Measurements from ENCODE around the gene PRSS22. TPM values are rescaled to one million over a fixed set of nuclear protein-coding genes. Genes with fewer than 3 reads are reported as not detected.

The PRSS22 gene
- total RNA-seq, 1 donor = 0.21 TPM

DNA sequence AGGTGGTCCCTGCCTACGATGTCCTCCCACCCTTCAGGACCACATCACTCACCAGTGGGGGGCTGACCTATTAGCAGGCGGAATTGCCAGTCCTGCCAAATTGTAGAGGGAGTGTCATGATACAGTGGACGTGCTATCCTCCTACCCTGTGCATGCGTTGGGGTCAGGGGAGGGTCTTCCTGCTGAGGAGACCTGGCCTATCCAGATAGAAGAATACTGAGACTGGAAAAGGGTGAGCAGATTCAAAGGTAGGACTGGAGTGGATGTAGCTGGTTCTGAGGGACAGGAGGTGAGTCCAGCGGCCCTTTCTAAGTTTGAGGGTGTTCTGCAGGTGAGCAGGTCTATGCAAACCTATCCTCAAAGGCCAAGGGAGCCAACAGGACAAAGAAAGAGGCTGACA lies 51.7 kb downstream of the PRSS22 start:
- H3K4me3 ChIP-seq (ENCODE audit: low read length) = no peak overlapping the region
- H3K27me3 ChIP-seq (ENCODE audit: insufficient read depth, low read length) = no peaks in the 10 kb centered on the region
- peaks cover 11% of the 10 kb centered on the region for H3K9me3 ChIP-seq (ENCODE audit: low read depth, low read length)
- no peaks in the 10 kb centered on the region for H3K4me1 ChIP-seq (ENCODE audit: insufficient read depth, low read length)

DNA sequence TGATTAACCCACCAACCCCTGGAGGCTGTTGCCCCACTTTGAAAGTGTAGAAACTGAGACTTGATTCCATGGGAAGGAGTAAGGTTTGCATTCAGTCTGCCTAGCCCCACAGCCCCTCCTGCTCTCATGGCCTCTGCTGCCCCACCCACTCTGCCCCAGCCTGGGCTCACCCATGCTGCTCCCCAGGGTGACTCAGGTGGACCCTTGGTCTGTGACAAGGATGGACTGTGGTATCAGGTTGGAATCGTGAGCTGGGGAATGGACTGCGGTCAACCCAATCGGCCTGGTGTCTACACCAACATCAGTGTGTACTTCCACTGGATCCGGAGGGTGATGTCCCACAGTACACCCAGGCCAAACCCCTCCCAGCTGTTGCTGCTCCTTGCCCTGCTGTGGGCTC lies 53.2 kb downstream of the PRSS22 start:
- Histone ChIP-seq H3K27me3 (ENCODE audit: insufficient read depth, low read length) (no peaks in the 10 kb centered on the region), H3K4me1 (ENCODE audit: insufficient read depth, low read length) (no peaks in the 10 kb centered on the region), H3K9me3 (ENCODE audit: low read depth, low read length) (peaks cover 11% of the 10 kb centered on the region), H3K4me3 (ENCODE audit: low read length) (no peak overlapping the region)

GRCh38 chr16:2803545-2804195 lies 54.3 kb downstream of the PRSS22 start:
- Histone ChIP-seq H3K4me3 (ENCODE audit: low read length) (no peak overlapping the region), H3K9me3 (ENCODE audit: low read depth, low read length) (peaks cover 11% of the 10 kb centered on the region), H3K27me3 (ENCODE audit: insufficient read depth, low read length) (no peaks in the 10 kb centered on the region), H3K4me1 (ENCODE audit: insufficient read depth, low read length) (no peaks in the 10 kb centered on the region)

Other genes with a start within 250 kb of the PRSS22 start
- gene KCTD5, start 175.6 kb downstream of the PRSS22 start, total RNA-seq = 17.7 TPM
- gene PRSS27, start 137.9 kb downstream of the PRSS22 start, total RNA-seq = 0.10 TPM
- 195 TPM for gene SRRM2, start 105.5 kb downstream of the PRSS22 start, total RNA-seq
- gene ELOB, start 80.9 kb downstream of the PRSS22 start, total RNA-seq = 92.6 TPM
- not detected for gene PRSS33, start 70.6 kb downstream of the PRSS22 start, total RNA-seq
- not detected for gene PRSS41, start 59.7 kb downstream of the PRSS22 start, total RNA-seq
- gene PRSS21, start 40.9 kb downstream of the PRSS22 start, total RNA-seq = not detected
- gene ZG16B, start 27.9 kb downstream of the PRSS22 start, total RNA-seq = 1.2 TPM
- 8.1 TPM for gene FLYWCH2, start 25.0 kb upstream of the PRSS22 start, total RNA-seq
- 15.7 TPM for gene FLYWCH1, start 53.8 kb upstream of the PRSS22 start, total RNA-seq
- gene KREMEN2, start 106.1 kb upstream of the PRSS22 start, total RNA-seq = not detected
- 3.1 TPM for gene PAQR4, start 111.2 kb upstream of the PRSS22 start, total RNA-seq
- 1.3 TPM for gene PKMYT1, start 122.3 kb upstream of the PRSS22 start, total RNA-seq
- gene CLDN9, start 154.8 kb upstream of the PRSS22 start, total RNA-seq = not detected
- not detected for gene CLDN6, start 160.0 kb upstream of the PRSS22 start, total RNA-seq
- 8.2 TPM for gene TNFRSF12A, start 162.2 kb upstream of the PRSS22 start, total RNA-seq
- 8.2 TPM for gene HCFC1R1, start 165.8 kb upstream of the PRSS22 start, total RNA-seq
- gene THOC6, start 165.9 kb upstream of the PRSS22 start, total RNA-seq = 8.9 TPM
- gene BICDL2, start 178.8 kb upstream of the PRSS22 start, total RNA-seq = 0.10 TPM
- 1.7 TPM for gene MMP25, start 188.4 kb upstream of the PRSS22 start, total RNA-seq
- 115 TPM for gene IL32, start 207.5 kb upstream of the PRSS22 start, total RNA-seq
- gene ZSCAN10, start 241.1 kb upstream of the PRSS22 start, total RNA-seq = under 0.01 TPM

Measured in mononuclear cell (primary cell).